IMR-90 (cell line): ENCODE data around the gene ARPC5. TPM values are rescaled to one million over a fixed set of nuclear protein-coding genes. Genes with fewer than 3 reads are reported as not detected.

Source experiments
- ATAC-seq: fragments of 200-7000 bp; cut with Tn5 transposase; 2 replicates; pipeline ENCODE4 v1.9.1; 2020; ENCODE audit warnings: low read depth, mild to moderate bottlenecking, moderate library complexity
- BruUV-seq: library from RNA; stranded (reverse); fragments of 400-500 nt; replicated peaks from 2 replicates; lab custom pipeline; 2021; lab: Mats Ljungman, UMichigan
- CTCF ChIA-PET: fragments of 300-600 bp; formaldehyde crosslinking; extraction: SDS; loops from one replicate; lab custom pipeline; 2021; ENCODE audit warnings: antibody characterized with exemption; lab: Yijun Ruan, JAX
- POLR2A ChIA-PET: fragments of 300-600 bp; sonication (Branson Sonifier 250); formaldehyde crosslinking; loops from one replicate; lab custom pipeline; 2022; ENCODE audit warnings: antibody characterized with exemption; ENCODE audit not compliant: unreplicated experiment; lab: Charles Lee
- DNase-seq: peaks from one replicate; pipeline ENCODE4 v3.0.0; 2013
- H2AFZ ChIP-seq: replicated peaks from 2 replicates; pipeline ENCODE3; 2013; ENCODE audit warnings: low read length, mild to moderate bottlenecking; ENCODE audit not compliant: poor library complexity
- H2AK5ac ChIP-seq: 2 replicates; pipeline ENCODE4 v1.6.1; 2013; ENCODE audit warnings: low read depth, low read length, inconsistent platforms
- H2AK9ac ChIP-seq: replicated peaks from 2 replicates; pipeline ENCODE3; 2013; ENCODE audit warnings: mild to moderate bottlenecking, low read depth, low read length, moderate library complexity; ENCODE audit not compliant: poor library complexity
- H2BK120ac ChIP-seq: 2 replicates; pipeline ENCODE4 v1.6.1; 2013; ENCODE audit warnings: low read depth, low read length, inconsistent platforms
- H2BK15ac ChIP-seq: 3 replicates; pipeline ENCODE4 v1.6.1; 2013; ENCODE audit warnings: low read depth, low read length, inconsistent platforms
- H2BK20ac ChIP-seq: 2 replicates; pipeline ENCODE4 v1.6.1; 2013; ENCODE audit warnings: low read depth, mild to moderate bottlenecking, inconsistent platforms, low read length, moderate library complexity
- H2BK5ac ChIP-seq: 2 replicates; pipeline ENCODE4 v1.6.1; 2013; ENCODE audit warnings: mild to moderate bottlenecking, low read depth, low read length, inconsistent platforms; ENCODE audit not compliant: poor library complexity, severe bottlenecking
- H3K14ac ChIP-seq: replicated peaks from 2 replicates; pipeline ENCODE4 v1.6.1; 2013; ENCODE audit warnings: low read depth, low read length, inconsistent platforms
- H3K18ac ChIP-seq: 2 replicates; pipeline ENCODE4 v1.6.1; 2013; ENCODE audit warnings: low read depth, low read length, control low read depth
- H3K23ac ChIP-seq: 2 replicates; pipeline ENCODE4 v1.6.1; 2013; ENCODE audit warnings: low read depth, low read length, inconsistent platforms
- H3K27ac ChIP-seq: 2 replicates; pipeline ENCODE4 v1.5.1; 2013; ENCODE audit warnings: mild to moderate bottlenecking, control low read depth, low read length; ENCODE audit not compliant: insufficient read depth
- H3K27me3 ChIP-seq: 2 replicates; pipeline ENCODE4 v1.6.1; 2013; ENCODE audit warnings: low read length; ENCODE audit not compliant: control insufficient read depth, insufficient read depth
- H3K36me3 ChIP-seq: 2 replicates; pipeline ENCODE4 v1.6.1; 2013; ENCODE audit warnings: low read length, mixed read lengths; ENCODE audit not compliant: control insufficient read depth, insufficient read depth
- H3K4ac ChIP-seq: 2 replicates; pipeline ENCODE4 v1.6.1; 2013; ENCODE audit warnings: low read depth, low read length, inconsistent platforms
- H3K4me1 ChIP-seq: 2 replicates; pipeline ENCODE4 v1.6.1; 2013; ENCODE audit warnings: low read length, mixed read lengths; ENCODE audit not compliant: control insufficient read depth, insufficient read depth
- H3K4me2 ChIP-seq: 2 replicates; pipeline ENCODE4 v1.6.1; 2013; ENCODE audit warnings: low read depth, mild to moderate bottlenecking, control low read depth, low read length, moderate library complexity
- H3K4me3 ChIP-seq: 2 replicates; pipeline ENCODE4 v1.5.1; 2013; ENCODE audit warnings: low read depth, mild to moderate bottlenecking, control low read depth, low read length, moderate library complexity; ENCODE audit not compliant: insufficient read depth
- H3K56ac ChIP-seq: 2 replicates; pipeline ENCODE4 v1.6.1; 2013; ENCODE audit warnings: low read length, inconsistent platforms; ENCODE audit not compliant: insufficient read depth; ENCODE audit errors: extremely low read depth
- H3K79me1 ChIP-seq, 2 experiments: 2 replicates each; pipeline ENCODE4 v1.6.1; 2013; ENCODE audit warnings: low read length in 2 of 2, inconsistent platforms in 1 of 2, low read depth in 1 of 2
- H3K9ac ChIP-seq: 2 replicates; pipeline ENCODE4 v1.6.1; 2013; ENCODE audit warnings: low read depth, low read length, control low read depth
- H3K9me1 ChIP-seq: 2 replicates; pipeline ENCODE4 v1.6.1; 2013; ENCODE audit warnings: low read length, inconsistent platforms; ENCODE audit not compliant: insufficient read depth
- H3K9me3 ChIP-seq: 2 replicates; pipeline ENCODE4 v1.6.1; 2013; ENCODE audit warnings: low read length; ENCODE audit not compliant: control insufficient read depth, insufficient read depth
- H4K20me1 ChIP-seq: 2 replicates; pipeline ENCODE4 v1.6.1; 2013; ENCODE audit warnings: low read length, inconsistent platforms; ENCODE audit not compliant: insufficient read depth
- H4K5ac ChIP-seq: 2 replicates; pipeline ENCODE4 v1.6.1; 2013; ENCODE audit warnings: mild to moderate bottlenecking, low read depth, low read length, control low read depth
- H4K8ac ChIP-seq, 2 experiments: 2 replicates each; pipeline ENCODE4 v1.6.1; 2013; ENCODE audit warnings: low read depth in 2 of 2, low read length in 2 of 2, control low read depth in 1 of 2, inconsistent platforms in 1 of 2
- H4K91ac ChIP-seq: 2 replicates; pipeline ENCODE4 v1.6.1; 2013; ENCODE audit warnings: low read depth, low read length, inconsistent platforms; ENCODE audit not compliant: insufficient read depth
- MAFK ChIP-seq: IDR thresholded peaks from 2 replicates; pipeline ENCODE4 v1.6.1; 2012; ENCODE audit warnings: low read depth, low read length, improper control_type of control experiment
- RFX5 ChIP-seq: IDR thresholded peaks from 2 replicates; pipeline ENCODE4 v1.8.0; 2012; ENCODE audit warnings: low read depth, mild to moderate bottlenecking, low read length, moderate library complexity
- dilution Hi-C: fragments of 300-500 bp; cut with HindIII; formaldehyde crosslinking; loops from one replicate; pipeline ENCODE4 v1.14.3; 2018; ENCODE audit warnings: low sequenced_read_pairs; ENCODE audit not compliant: unreplicated experiment
- in situ Hi-C: fragments of 300-500 bp; cut with MboI; formaldehyde crosslinking; loops from 3 replicates; pipeline ENCODE4 v1.14.3; 2019; ENCODE audit warnings: low sequenced_read_pairs, inconsistent platforms, mixed read lengths
- intact Hi-C: fragments of 100-400 bp; cut with micrococcal nuclease; formaldehyde crosslinking; loops from 2 replicates; pipeline ENCODE4 v1.10.0; 2022
- polyA plus RNA-seq, 3 experiments: library from polyadenylated mRNA; depleted of rRNA; stranded (reverse); fragments of >200 nt; gene quantifications; 2 replicates each; pipeline ENCODE4 v1.2.3, GENCODE V29; 2012; ENCODE audit warnings: low replicate concordance in 1 of 3
- total RNA-seq: library from RNA; depleted of rRNA; stranded (reverse); fragments of >200 nt; gene quantifications from 2 replicates; pipeline ENCODE4 v1.2.3, GENCODE V29; 2012

ARPC5 gene
- total and polyA plus RNA-seq, 2 of the 4 experiments (the other 2 are of a cell fraction) = 132 to 212 TPM

GRCh38 chr1:183588827-183589226 is 46.8 kb downstream of the ARPC5 start:
- dilution Hi-C loops = no loop called here
- Histone ChIP-seq H2BK5ac (no peak overlapping the region), H2BK120ac (no peak overlapping the region), H2BK15ac (no peak overlapping the region), H3K4me2 (no peak overlapping the region), H3K9ac (no peak overlapping the region), H2AFZ (no peak overlapping the region), H3K23ac (no peak overlapping the region), H2BK20ac (no peak overlapping the region), H4K5ac (no peak overlapping the region), H3K36me3 (no peaks in the 10 kb centered on the region), H3K18ac (no peak overlapping the region), H4K91ac (no peak overlapping the region), H2AK9ac (peak overlapping the region; percentile 8), H3K27ac (no peak overlapping the region), H3K27me3 (no peaks in the 10 kb centered on the region), H3K4ac (no peak overlapping the region), H3K79me1 (no peaks in the 10 kb centered on the region), H3K9me3 (no peaks in the 10 kb centered on the region), H4K20me1 (no peaks in the 10 kb centered on the region), H3K56ac (no peak overlapping the region), H3K4me1 (0 out of 2 replicates have a peak, but pooled peaks cover 3% of the 10 kb centered on the region), H4K8ac (no peak overlapping the region), H3K4me3 (no peak overlapping the region), H2AK5ac (no peak overlapping the region), H3K9me1 (peaks cover 3% of the 10 kb centered on the region; the same call in 1 of the 2 replicates), H3K14ac (no peak overlapping the region)
- in situ Hi-C loops = no loop called here
- DNase-seq (no peak), ATAC-seq (no peak)
- intact Hi-C loops = no loop called here
- CTCF ChIA-PET = no interaction called here
- no TSS peak for BruUV-seq
- TF ChIP-seq MAFK (no peak), RFX5 (no peak)
- POLR2A ChIA-PET = no interaction called here
